Effector CD4-positive, alpha-beta T cell (primary cell): Measurements from ENCODE around the gene SHQ1.

Experiments used
- DNase-seq: peaks from one replicate; pipeline ENCODE4 v3.0.0-alpha.2; 2020

SHQ1 gene

DNA sequence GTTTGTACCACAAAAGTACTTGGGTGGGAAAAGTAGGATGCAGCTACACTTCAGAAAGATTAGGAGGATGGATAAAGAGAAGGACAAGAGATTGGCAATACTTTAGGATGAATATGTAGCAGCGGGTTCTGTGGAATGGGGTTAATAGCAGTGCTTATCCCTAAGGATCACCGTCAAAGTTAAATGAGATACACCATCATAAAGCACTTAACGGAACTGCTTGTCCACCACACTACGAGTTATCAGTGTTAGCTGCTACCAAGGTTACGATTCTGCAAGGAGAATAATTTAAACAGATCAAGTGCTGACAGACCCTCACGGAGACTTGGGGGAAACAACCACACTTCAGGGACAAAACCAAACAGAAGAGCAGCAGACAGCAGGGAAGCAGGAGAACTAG lies 963 bp downstream of the SHQ1 start:
- DNase-seq, result no peak

DNA sequence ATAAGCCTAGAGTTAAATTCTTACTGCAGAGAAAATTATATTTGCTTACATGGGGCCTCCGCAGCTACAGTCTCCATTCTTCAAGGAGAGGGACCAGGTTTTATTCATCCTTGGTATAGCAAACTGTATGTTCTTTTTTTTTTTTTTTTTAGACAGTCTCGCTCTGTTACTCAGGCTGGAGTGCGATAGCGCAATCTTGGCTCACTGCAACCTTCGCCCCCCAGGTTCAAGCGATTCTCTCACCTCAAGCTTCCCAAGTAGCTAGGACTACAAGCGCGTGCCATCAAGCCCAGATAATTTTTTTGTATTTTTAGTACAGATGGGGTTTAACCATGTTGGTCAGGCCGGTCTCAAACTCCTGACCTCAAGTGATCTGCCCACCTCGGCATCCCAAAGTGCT lies 2.1 kb downstream of the SHQ1 start:
- no peak for DNase-seq

DNA sequence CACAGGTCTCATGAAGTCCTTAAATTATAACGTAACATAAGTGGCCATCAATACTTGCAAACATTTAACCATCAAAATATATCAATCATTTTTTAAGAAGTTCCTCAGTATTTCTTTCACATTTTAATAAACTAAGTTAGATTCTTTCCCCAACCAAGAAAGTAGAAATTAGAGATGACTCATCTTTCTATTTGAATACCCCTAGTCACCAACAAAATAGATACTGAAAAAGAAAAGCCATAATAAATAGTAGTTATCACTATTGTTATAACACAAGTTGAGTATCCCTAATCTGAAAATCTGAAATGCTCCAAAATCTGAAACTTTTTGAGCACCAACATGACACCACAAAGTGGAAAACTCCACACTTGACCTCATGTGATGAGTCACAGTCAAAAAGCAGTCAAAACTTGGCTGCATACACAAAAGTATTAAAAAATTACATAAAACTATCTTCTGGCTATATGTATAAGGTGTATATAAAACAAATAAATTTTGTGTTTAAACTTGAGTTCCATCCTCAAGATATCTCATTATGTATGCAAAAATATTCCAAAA lies 3.7 kb downstream of the SHQ1 start:
- no peak for DNase-seq

DNA sequence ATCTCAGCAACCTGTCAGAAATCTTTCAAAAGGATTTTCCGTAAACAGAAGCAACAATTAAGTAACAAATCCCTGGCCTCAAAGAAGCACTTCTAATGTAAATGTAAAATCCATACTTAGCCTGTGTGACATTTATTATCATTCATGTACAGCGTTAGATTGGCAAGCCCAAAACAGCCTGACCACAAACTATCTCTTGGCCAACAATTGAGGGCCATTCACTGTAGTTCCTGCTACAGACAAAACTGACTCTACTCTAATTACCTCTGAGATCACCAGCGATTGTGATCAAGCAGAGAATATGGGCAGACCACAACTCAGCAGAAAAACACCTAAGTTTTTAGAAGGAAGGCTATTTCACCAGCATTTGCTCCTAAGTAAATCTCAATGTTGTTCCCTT lies 9.2 kb downstream of the SHQ1 start:
- DNase-seq, result no peak

DNA sequence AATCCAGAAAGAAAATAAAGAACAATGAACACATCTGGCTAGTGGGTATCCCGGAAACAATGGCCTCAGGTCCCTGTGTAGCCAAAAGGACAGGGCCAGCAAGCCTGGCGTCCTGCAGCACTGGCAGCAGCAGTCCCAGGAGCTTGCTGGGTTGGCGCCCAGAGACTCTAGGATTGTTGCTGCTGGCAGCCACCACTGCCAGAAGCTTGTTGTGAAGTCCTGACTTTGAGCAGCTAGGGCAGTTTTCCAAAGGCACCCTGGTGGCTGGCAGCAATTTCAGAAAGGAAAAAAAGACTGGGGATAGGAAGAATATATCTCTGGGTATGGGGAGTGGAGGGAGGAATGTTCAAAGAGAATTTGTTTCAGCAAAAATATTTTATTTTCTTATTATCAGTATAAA lies 11.3 kb downstream of the SHQ1 start:
- no peak for DNase-seq

DNA sequence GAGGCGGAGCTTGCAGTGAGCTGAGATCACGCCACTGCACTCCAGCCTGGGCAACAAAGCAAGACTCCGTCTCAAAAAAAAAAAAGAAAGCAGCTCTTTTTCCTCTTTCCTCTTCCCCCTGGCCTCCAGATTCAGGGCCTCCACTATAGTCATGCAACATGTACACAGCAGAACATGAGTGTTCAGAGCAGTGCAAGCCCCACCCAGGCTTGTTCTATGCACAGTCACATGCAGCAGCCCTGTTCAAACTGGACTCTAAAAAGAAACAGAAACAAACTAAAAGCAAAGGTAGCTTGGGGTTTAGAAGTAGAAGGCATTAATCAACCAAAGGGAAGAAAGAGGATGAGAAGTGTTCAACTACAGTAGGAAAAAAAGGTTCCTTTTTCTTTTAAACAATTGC lies 11.8 kb downstream of the SHQ1 start:
- no peak for DNase-seq

DNA sequence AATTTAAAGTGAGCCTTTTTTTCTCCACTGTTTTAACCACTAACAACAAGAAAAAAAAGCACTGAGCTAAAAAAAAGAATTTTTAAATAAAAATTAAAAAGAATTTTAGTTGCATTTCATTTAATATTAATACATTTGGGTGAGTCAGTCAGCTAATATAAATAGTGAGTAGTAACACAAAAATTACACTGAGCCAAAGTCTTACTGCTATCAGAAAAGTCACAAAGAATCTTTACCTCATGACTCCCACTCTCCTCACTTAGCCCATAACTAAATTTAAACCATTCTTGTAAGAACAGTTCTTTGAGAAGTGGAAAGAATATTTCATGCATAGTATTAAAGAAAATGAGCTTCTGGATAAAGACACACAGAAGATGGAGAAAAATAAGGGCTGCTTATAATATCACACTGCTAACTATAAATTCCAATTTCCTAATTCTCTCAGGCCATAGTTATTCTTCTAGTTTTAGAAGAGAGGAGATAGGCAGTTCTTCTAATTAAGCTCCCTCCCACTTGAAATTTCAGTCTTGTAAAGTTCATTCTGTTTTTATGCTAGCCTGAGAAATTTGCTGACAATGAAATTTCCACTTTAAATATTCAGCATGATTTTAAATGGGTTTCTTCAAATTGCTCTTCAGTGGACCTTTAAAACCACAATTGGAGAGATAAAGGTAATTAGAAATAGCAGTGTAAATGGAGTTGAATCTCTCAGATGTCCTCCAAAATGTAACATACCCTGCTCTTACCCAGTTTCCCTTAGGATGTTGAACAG lies 17.6 kb downstream of the SHQ1 start:
- DNase-seq, result no peak

DNA sequence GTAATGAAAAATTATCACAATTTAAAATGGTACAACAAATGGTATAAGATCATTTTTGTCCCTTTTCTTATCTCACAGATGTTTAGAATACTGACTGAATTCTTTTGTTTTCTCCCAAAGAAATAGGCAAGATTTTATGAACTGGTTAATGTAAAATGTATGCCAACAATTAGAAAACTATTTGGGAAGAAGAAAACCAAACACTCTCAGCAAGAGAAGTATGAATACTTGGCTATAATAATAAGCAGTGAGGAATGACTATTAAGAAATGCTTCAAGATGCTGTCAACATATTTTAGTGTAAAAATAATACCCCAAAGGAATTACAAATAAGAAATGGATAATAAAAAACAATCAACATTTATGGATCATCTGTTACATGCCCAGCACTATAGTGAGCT lies 18.5 kb downstream of the SHQ1 start:
- no peak for DNase-seq

DNA sequence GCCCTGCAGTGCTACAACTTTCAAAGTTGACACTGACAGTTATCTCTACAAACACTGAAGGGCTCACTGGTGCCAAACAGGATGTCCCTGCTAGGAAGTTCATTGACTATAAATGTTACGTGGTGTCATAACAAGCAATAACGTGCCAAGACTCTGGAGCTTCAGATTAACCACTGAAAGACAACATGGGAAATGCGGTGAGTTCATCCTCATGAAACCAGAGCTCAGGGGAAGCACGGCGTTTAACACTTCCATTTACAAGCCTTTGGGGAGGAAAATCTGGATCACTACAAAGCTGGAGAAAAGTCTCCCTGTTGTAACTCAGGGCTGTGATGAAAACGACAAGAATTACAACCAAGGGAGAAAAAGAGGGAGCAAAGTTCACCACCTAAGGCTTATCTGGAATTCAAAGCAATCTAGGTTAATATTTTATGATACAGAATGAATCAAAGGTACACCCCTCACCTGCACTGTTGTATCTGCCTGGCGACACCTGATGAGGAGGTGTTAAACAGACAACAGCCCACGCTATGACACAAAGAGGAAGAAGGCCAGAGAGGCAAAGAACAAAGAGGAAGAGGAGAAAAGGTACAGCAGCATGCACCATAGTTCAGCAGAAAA lies 27.0 kb downstream of the SHQ1 start:
- DNase-seq, result no peak

DNA sequence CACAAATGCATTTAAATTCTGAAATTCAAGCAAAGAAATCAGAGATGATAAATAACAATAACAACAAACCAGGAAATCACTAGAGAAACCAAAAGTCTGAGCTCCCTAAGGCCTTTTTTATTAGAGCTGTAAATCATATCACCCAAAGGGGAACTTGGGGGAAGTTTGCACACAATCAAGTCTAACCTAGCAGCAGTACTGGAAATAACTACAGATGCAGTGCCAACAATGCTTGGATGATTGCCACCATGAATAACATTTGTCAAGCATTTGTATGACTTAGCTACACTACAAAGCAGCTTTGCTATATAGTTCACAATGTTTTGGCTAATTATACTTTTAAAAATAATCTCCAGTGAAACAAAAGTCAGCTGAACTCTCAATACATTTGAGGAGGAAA lies 27.8 kb downstream of the SHQ1 start:
- no peak for DNase-seq

DNA sequence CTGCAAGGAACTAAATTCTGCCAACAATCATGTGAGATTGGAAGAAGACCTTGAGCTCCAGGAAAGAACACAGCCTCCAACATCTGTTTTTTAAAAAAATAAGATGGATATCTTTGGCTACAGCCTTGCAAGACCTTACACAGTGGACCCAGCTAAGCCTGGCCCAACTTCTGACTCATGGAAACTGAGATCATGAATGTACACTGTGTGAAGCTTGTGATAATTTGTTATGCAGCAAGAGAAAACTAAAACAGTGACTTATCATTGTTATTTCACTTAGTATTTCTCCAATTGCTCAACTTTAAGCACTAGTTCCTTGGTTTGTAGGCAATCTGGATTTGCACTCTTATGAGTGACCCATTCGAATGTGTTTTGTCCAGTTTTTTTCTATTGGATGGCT lies 29.3 kb downstream of the SHQ1 start:
- DNase-seq, result no peak

DNA sequence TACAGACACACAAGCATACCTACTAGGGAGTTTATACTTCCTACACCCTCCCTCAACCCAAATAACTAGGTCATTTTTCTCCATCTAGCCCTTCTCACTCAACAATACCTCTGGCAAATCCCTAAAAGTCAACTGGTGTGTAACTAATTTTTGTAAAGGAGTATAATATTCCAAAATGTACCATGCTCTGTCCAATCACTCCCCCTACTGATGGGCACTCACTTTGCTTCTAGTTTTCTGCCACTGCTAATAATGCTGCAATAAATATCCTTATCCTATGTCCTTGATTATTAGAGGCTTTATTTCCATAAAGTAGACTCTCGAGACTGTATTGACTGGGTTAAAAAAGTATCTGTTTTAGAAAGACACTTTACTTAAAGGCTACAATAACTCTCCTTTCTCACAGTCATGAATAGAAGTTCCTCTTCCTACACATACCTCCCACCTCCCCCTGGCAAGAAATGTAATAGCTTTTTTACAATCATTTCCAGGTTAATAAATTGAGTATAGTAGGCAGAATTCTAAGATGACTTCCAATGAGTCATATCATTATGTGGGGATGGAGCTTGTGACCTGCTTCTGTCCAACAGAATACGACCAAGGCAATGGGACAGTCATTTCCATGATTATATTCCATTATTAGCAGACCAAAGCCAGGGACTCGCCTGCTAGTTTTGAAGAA lies 30.0 kb downstream of the SHQ1 start:
- no peak for DNase-seq

DNA sequence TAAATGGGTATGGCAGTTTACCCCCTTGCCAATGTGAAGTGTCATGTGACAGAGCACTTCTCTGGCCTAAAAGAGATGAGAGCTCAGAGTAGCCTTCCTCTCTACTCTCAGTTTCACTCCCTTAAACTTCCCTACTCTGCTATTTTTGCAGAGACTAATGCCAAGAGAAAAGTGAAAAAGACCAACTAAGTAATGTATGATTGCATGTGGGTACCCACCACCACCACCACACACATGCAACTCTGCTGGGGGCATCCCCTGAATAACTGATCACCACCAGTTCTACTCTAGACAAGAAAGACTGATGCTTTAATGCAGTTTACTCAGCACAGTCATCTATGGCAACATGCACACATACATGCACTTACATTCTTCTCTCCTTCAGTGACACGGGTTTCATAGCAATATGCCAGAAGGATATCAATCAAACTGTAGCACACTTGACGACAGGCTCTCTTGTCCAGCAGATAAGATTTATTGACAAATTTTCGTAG lies 31.3 kb downstream of the SHQ1 start:
- no peak for DNase-seq

DNA sequence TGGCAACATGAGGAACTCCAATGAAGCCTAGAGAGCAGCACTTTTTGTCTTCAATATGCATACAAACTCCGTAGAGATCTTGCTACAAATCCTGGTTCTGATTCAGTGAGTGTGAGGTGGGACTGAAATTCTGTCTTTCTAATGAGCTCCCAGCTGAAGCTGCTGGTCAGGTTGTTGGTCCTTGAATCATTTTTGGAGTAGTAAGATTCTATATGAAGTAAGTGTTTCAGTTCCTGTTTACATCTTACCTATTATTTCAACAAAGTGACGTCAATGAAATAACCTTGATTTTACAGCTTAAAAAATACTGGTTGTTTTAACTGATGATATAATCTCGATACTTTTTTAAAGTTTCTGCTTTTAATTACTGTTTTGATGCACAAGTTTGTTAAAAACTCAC lies 33.9 kb downstream of the SHQ1 start:
- DNase-seq, result no peak

DNA sequence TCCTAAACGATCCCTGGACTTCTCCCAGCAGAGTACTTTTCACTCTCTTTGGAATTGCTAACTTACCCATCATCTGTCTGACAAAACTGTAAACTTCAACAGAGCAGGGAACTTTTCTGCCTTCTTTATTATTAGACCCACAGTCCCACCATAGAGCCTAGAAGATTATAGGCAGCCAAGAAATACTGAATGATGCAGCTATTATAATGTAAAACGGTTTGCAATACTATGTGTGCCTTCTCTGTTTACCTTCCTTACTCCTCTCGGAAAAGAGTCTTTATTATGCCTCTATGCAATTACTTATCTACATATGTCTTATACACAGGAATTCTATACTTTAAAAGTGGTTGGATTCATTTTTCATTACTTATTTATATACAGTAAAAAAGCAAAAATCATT lies 36.0 kb downstream of the SHQ1 start:
- no peak for DNase-seq

DNA sequence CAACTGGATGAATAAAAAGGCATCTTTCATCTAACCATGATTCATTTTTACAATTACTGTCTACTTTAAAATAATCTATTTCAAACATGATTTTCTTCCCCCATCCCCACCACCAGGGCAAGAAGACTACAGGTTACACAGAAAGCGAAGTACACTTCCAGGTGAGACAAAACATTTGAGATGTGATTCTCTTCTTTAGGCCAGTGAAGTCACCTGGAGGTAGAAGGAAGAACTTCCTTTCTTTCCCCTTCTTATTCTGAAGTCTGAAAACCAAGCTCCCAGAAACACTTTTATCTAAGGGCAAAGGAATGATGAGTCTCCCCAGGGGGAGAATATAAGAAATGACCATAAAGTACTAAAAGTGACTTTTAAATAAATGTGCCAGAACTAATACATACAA lies 36.7 kb downstream of the SHQ1 start:
- no peak for DNase-seq

DNA sequence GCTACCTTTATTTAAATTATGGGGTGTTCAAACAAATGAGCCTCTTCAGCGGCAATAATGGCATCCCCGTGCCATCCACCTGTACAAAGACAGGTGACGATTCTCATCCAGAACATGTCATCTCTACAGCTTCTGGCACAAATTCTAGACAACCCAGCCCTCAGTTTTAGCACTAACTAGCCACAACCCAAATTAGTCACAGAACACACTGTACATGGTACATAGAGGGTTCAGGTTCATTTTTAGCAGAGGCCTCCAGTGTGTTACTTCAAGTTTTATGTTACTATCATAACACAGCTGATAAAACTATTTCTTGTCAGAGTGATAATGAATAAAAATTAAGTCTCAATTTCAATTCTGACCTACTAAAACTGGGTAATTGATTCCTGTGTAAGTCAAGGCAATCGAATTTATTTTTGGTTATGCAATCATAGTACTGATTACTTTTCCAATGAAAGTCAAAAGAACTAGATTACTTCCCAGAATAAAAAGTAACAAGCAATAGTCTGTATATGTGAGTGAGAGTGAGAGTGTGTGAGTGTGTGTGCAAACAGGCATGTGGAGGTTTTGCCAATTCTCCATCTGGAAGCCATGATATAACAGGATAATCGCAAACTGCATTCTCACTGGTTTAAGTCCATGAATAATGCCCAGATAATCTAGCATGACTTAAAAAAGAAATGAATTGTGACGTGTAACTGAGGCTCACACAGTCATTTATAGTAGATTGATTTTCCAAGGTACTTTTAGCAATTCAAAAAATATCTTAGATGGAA lies 37.4 kb downstream of the SHQ1 start:
- DNase-seq, result no peak

DNA sequence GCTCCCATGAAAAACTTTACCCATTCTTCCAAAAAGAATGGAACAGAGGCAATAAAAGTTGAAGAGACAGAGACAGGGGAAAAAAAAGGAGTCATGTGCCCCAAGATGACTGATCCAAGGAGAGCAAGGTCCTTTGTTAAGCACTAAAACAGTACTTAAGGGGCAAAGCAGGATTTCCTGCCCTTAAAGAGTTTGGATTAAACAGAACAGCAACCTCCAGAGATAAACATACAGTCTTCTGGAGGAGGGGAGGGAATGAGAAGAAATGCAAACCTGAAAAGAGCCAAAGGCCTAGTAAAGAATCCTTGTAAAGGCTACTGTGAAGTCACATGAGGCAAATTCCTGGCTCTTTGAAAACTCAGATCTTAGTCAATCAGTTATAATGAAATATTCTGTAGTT lies 38.2 kb downstream of the SHQ1 start:
- DNase-seq, result no peak

DNA sequence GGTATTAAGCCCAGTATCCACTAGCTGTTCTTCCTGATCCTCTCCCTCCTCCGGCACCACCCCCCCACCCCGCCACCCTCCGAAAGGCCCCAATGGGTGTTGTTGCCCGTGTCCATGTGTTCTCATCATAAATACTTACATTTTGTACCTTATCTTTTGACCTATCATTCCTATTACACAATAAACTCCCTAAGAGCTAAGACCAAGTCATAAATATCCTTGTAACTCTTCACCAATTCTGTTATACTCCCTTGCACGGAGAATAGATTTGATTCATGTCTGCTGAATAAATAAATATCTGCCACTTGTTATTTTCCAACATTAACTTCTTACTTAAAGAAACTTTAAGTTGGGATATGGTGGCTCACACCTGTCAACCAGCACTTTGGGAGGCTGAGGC lies 43.9 kb downstream of the SHQ1 start:
- DNase-seq, result no peak

DNA sequence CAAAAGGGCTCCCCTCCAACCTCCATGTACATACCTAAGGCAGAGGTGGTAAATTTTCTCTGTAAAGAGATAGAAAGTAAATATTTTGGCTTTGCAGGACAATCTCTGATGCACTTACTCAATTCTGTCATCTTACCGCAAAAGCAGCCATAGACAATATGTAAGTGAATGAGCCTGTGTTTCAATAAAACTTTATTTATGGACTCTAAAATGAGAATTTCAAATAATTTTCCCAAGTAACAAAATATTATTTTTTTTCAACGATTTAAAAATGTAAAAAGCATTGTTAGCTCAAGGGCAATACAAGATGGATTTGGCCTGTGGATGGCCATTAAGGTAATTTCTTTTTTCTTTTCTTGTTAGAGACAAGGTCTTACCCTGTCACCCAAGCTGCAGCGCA lies 44.7 kb downstream of the SHQ1 start:
- DNase-seq, result no peak

DNA sequence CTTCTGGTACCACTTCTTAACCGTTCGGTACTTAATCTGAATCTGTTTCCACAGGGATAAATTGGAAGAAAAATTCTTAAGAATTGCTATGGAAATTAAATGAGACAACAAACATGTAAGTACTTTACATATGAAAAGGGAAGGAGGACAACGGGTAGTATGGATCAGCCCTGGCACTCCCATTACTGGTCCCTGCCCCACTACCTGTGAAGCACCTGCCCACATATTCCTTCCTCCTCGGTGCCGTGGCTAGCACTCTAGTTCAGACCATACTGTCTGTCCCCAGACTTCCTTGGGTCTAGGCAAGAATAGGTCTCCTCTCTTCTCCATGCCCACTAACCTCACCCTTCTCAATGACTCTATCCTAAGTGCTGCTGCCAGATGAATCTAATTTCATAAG lies 46.2 kb downstream of the SHQ1 start:
- no peak for DNase-seq

DNA sequence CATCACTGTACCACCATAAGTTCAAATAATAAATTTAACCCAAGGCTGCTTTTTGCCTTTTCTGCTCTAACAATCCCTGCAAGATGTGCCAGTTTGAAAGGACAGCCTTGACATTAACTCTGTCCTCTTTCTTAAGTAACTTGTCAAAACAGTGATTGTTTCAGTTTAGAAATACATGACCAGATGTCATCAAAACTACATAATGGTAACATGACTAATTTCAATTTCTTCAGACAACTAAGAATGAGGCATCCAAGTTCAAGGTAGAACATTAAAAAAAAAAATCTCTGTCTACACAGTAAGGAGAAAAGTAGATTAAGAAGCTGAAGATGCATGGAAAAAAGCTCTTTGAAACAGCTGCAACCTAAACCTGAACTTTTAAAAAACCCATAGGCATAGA lies 47.4 kb downstream of the SHQ1 start:
- no peak for DNase-seq

DNA sequence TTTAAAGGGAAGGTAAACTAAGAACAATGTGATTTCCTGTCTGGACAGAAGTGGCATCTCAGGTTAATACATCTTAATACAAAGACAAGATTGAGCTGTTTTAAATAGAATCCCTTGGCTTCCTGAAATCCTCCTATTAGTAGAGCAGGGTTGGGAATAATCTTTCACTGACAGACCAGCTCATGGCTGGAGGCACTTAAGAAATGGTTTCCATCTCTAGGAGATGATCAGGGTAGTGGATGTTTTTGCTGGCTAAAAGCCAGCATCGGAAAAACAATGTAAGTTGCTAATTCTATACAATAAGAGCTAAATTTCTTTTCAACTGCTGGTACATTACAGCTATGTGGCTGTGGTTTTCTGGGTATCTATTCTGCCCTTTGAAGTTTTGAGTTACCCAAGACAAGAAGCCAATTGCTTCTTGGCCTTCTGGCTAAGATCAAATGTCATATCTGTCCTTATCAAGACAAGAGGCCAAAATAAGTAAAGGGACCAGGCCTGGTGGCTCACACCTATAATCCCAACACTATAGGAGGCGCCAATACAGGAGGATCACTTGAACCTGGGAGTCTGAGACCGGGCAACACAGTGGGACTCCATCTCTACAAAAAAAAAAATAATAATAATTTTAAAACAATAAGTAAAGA lies 49.6 kb downstream of the SHQ1 start:
- DNase-seq, result no peak
